Measurements from ENCODE around the gene PBXIP1. TPM values are rescaled to one million over a fixed set of nuclear protein-coding genes. Genes with fewer than 3 reads are reported as not detected.
A peak's percentile ranks its signal among the peaks of the same experiment; 100 is the strongest.

The PBXIP1 gene
- polyA plus RNA-seq, 1 donor (not counting 4 experiments of a cell fraction or from before 2014, with no cell fraction given): 15.6 TPM

DNA sequence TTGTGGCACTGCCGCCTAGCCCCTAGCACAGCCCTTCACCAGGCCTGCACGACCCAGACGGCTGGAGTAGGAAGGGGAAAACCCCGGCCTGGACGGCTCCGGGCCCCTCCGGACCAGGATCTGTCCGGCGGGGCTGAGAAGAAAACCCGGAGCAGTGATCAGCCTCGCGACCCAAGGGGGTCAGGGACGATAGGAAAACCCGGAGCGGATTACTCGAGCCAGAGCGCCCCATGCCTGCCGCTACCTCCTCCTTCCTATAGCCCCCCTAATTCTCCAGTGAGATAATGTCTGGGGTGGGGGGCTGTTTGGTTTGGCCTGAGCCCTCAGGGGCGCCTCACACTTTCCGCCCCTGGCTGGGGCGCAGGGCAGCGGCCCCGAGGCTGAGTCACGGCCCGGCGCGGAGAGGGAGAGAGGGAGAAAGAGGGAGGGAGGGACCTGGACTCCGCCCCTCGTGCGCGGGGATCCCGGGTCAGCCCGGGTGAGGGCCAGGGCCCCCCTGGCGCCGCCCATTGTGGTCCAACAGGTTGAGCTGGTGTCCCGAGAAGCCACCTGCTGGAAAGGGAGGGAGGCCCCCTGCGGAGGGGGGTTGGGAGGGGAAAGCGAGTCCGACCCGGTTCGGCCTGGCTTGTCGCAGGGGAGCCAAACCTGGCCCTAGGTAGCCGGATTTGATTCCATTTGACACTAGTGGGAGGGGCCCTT is 45.0 kb upstream of the PBXIP1 start:
- peak overlapping the region; percentile 87 for H3K4me2 ChIP-seq (ENCODE audit: control insufficient read depth, extremely low read depth, insufficient read depth, low read depth, low read length)
- TF ChIP-seq EZH2 (IDR thresholded peaks at IDR 0.05; ENCODE audit: low read length): no peak
- TF ChIP-seq, protein P1, sequence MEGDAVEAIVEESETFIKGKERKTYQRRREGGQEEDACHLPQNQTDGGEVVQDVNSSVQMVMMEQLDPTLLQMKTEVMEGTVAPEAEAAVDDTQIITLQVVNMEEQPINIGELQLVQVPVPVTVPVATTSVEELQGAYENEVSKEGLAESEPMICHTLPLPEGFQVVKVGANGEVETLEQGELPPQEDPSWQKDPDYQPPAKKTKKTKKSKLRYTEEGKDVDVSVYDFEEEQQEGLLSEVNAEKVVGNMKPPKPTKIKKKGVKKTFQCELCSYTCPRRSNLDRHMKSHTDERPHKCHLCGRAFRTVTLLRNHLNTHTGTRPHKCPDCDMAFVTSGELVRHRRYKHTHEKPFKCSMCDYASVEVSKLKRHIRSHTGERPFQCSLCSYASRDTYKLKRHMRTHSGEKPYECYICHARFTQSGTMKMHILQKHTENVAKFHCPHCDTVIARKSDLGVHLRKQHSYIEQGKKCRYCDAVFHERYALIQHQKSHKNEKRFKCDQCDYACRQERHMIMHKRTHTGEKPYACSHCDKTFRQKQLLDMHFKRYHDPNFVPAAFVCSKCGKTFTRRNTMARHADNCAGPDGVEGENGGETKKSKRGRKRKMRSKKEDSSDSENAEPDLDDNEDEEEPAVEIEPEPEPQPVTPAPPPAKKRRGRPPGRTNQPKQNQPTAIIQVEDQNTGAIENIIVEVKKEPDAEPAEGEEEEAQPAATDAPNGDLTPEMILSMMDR (optimal IDR thresholded peaks at IDR 0.05 in 1 of 3, IDR thresholded peaks at IDR 0.05 in 1 of 3, conservative IDR thresholded peaks at IDR 0.05 in 1 of 3; ENCODE audit: extremely low read depth in 1 of 3, insufficient read depth in 2 of 3, low read length in 3 of 3): no peak
- no peaks in the 10 kb centered on the region for H3K9me3 ChIP-seq (ENCODE audit: control insufficient read depth, low read depth, low read length)
- H3K27me3 ChIP-seq (ENCODE audit: control insufficient read depth, extremely low read depth, insufficient read depth, low read length): no peaks in the 10 kb centered on the region
- dilution Hi-C loops (cut with MboI; ENCODE audit: extremely low pct_ligation_motif_present, low sequenced_read_pairs): no loop called here
- H3K4me1 ChIP-seq (ENCODE audit: control insufficient read depth, extremely low read depth, insufficient read depth, low read length): peaks cover 30% of the 10 kb centered on the region
- peak overlapping the region; percentile 76 to 87 (median 83) for H3K4me3 ChIP-seq (ENCODE audit: control insufficient read depth in 2 of 3, extremely low read depth in 1 of 3, insufficient read depth in 2 of 3, low read depth in 1 of 3, low read length in 3 of 3)
- DNase-seq (ENCODE audit: low read depth, low spot score) (no peak), FAIRE-seq (no peak)
- no peaks in the 10 kb centered on the region for H3K9me1 ChIP-seq (ENCODE audit: control insufficient read depth, extremely low read depth, insufficient read depth, low read length)
- no peaks in the 10 kb centered on the region for H3K36me3 ChIP-seq (ENCODE audit: control insufficient read depth in 2 of 2, extremely low read depth in 1 of 2, insufficient read depth in 2 of 2, low read length in 2 of 2)
- H4K20me1 ChIP-seq (ENCODE audit: control insufficient read depth, extremely low read depth, insufficient read depth, low read length): no peaks in the 10 kb centered on the region
- H3K9ac ChIP-seq (ENCODE audit: control insufficient read depth, extremely low read depth, insufficient read depth, low read length): peak overlapping the region; percentile 75
- H3K79me2 ChIP-seq (ENCODE audit: control insufficient read depth, insufficient read depth, low read length): peaks cover 29% of the 10 kb centered on the region
- H3K27ac ChIP-seq (ENCODE audit: control insufficient read depth, insufficient read depth, low read length): peak overlapping the region; percentile 72
- H2AFZ ChIP-seq (ENCODE audit: control insufficient read depth, low read length): peak overlapping the region; percentile 17

DNA sequence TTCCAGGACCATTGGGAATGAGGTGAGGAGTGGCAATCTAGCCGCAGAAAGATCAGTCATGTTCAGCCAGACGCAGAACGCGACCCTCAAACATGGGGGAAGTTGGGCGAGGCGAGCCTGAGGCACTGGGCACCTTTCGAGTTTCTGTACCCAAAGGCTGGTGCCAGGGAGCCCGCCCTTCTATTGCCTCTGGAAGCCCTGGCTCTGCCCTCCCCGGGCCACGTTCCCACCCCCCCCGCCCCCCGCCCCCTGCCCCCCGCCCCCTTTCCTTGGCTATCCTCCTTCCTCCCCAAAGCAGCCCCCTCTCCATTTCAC is 44.5 kb upstream of the PBXIP1 start:
- Histone ChIP-seq H3K36me3 (ENCODE audit: control insufficient read depth in 2 of 2, extremely low read depth in 1 of 2, insufficient read depth in 2 of 2, low read length in 2 of 2) (no peaks in the 10 kb centered on the region), H3K27ac (ENCODE audit: control insufficient read depth, insufficient read depth, low read length) (peak overlapping the region; percentile 72), H3K27me3 (ENCODE audit: control insufficient read depth, extremely low read depth, insufficient read depth, low read length) (no peaks in the 10 kb centered on the region), H3K9ac (ENCODE audit: control insufficient read depth, extremely low read depth, insufficient read depth, low read length) (peak overlapping the region; percentile 75), H3K4me1 (ENCODE audit: control insufficient read depth, extremely low read depth, insufficient read depth, low read length) (peaks cover 25% of the 10 kb centered on the region), H3K4me3 (ENCODE audit: control insufficient read depth in 2 of 3, extremely low read depth in 1 of 3, insufficient read depth in 2 of 3, low read depth in 1 of 3, low read length in 3 of 3) (peak overlapping the region; percentile 76 to 87 (median 83)), H3K79me2 (ENCODE audit: control insufficient read depth, insufficient read depth, low read length) (peaks cover 24% of the 10 kb centered on the region), H4K20me1 (ENCODE audit: control insufficient read depth, extremely low read depth, insufficient read depth, low read length) (no peaks in the 10 kb centered on the region), H3K9me1 (ENCODE audit: control insufficient read depth, extremely low read depth, insufficient read depth, low read length) (no peaks in the 10 kb centered on the region), H3K9me3 (ENCODE audit: control insufficient read depth, low read depth, low read length) (no peaks in the 10 kb centered on the region), H3K4me2 (ENCODE audit: control insufficient read depth, extremely low read depth, insufficient read depth, low read depth, low read length) (peak overlapping the region; percentile 87), H2AFZ (ENCODE audit: control insufficient read depth, low read length) (no peak overlapping the region)
- dilution Hi-C loops (cut with MboI; ENCODE audit: extremely low pct_ligation_motif_present, low sequenced_read_pairs): no loop called here
- DNase-seq (ENCODE audit: low read depth, low spot score) (no peak), FAIRE-seq (no peak)
- TF ChIP-seq EZH2 (IDR thresholded peaks at IDR 0.05; ENCODE audit: low read length): no peak
- TF ChIP-seq, protein P1 (optimal IDR thresholded peaks at IDR 0.05 in 1 of 3, IDR thresholded peaks at IDR 0.05 in 1 of 3, conservative IDR thresholded peaks at IDR 0.05 in 1 of 3; ENCODE audit: extremely low read depth in 1 of 3, insufficient read depth in 2 of 3, low read length in 3 of 3): no peak
